ENCODE measurements around the gene WWOX. TPM values are rescaled to one million over a fixed set of nuclear protein-coding genes. Genes with fewer than 3 reads are reported as not detected.

WWOX gene
- total and polyA plus RNA-seq, 2 of the 13 experiments (the other 11 are each of a cell fraction or from before 2014, with no cell fraction given), result 9.1 to 37.4 TPM

DNA sequence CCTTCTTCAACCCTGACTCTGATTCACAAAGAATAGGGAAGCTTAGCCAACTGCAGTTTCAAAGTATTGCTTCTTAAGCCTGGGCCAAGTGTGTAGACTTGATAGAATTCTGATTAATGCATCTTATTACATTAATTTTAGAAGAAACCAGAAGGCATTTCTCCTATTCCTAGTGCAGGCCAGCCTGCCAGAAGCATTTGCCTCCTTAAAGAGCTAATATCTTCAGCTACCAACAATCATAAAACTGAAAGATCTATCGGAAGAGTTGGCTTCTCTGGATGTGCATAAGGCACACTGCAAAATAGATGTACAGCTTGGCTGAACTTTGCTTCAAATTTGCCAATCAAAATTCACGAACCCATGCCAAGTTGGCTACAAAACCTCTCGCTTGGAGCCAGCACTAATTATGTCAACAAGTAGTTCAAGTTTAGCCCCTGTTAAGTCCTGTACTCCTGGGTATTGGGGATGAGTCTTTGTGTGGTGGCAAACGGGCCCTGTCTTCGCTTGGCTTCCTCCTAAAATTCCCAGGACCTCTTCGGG is 717.8 kb downstream of the WWOX start:
- no peaks in the 10 kb centered on the region for H4K20me1 ChIP-seq (ENCODE audit: insufficient read depth, low read length)
- ATAC-seq (no peak), FAIRE-seq (no peak), DNase-seq (ENCODE audit: low spot score) (no peak)
- no peak overlapping the region for H3K4me3 ChIP-seq (replicated peaks in 1 of 3; ENCODE audit: insufficient read depth in 1 of 3, low read depth in 2 of 3, low read length in 3 of 3)
- no peak for TF ChIP-seq MED1 (CRISPR knock-in tag; IDR thresholded peaks at IDR 0.05)
- TF ChIP-seq PHF20 (CRISPR knock-in tag; IDR thresholded peaks at IDR 0.05), result no peak
- H3K27ac ChIP-seq (ENCODE audit: extremely low read length, insufficient read depth, low read length), result no peak overlapping the region
- H3K79me2 ChIP-seq (ENCODE audit: insufficient read depth, low read length), result no peaks in the 10 kb centered on the region
- 53% methylated on average over 6 of the region's 6 CpGs for WGBS (ENCODE audit: low lambda C conversion rate)
- no peaks in the 10 kb centered on the region for H3K36me3 ChIP-seq (replicated peaks in 1 of 2; ENCODE audit: control insufficient read depth in 1 of 2, insufficient read depth in 2 of 2, low read length in 2 of 2)
- in situ Hi-C loops (cut with HindIII; ENCODE audit: extremely low pct_ligation_motif_present, low pct_unique_long_range_greater_than_20kb), result no loop called here
- intact Hi-C loops (cut with micrococcal nuclease; ENCODE audit: unreplicated experiment), result no loop called here
- CTCF ChIA-PET (ENCODE audit: low intra/inter-chr PET ratio, low total read pairs), result no interaction called here
- H2AFZ ChIP-seq (ENCODE audit: low read length), result no peak overlapping the region
- 0 out of 2 replicates have a peak, but pooled peaks cover 4% of the 10 kb centered on the region for H3K4me1 ChIP-seq (ENCODE audit: insufficient read depth, low read length)
- peaks cover 18% of the 10 kb centered on the region for H3K9me3 ChIP-seq (ENCODE audit: low read length)
- POLR2A ChIA-PET, result no interaction called here
- H3K9ac ChIP-seq (ENCODE audit: insufficient read depth, low read depth, low read length), result no peak overlapping the region
- H3K4me2 ChIP-seq (ENCODE audit: low read depth, low read length), result no peak overlapping the region
- no peaks in the 10 kb centered on the region for H3K27me3 ChIP-seq (ENCODE audit: control insufficient read depth in 1 of 2, insufficient read depth in 2 of 2, low read length in 2 of 2)
- no TSS peak for BruUV-seq (replicated peaks)

DNA sequence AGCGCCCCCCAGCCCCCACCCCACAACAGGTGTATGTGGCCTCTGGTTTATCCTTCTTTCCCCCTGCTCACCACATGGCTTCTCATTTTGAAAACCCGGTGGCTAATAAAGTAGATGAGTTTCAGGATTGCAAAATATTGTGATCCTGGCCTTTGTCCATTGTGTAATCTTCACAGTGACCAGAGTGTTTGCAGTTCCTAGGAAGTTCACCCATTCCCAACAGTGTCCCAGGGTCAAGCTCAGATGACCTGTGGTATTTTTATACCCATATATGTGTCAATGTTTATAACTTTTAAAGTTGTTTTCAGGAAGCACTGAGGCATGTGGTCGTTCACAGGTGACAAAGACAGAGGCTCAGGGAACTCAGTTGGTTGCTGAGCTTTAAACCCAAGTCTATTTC is 721.9 kb downstream of the WWOX start:
- in situ Hi-C loops (cut with HindIII; ENCODE audit: extremely low pct_ligation_motif_present, low pct_unique_long_range_greater_than_20kb) (no loop called here), intact Hi-C loops (cut with micrococcal nuclease; ENCODE audit: unreplicated experiment) (no loop called here)
- Histone ChIP-seq H4K20me1 (ENCODE audit: insufficient read depth, low read length) (no peaks in the 10 kb centered on the region), H3K4me3 (replicated peaks in 1 of 3; ENCODE audit: insufficient read depth in 1 of 3, low read depth in 2 of 3, low read length in 3 of 3) (no peak overlapping the region), H3K27me3 (ENCODE audit: control insufficient read depth in 1 of 2, insufficient read depth in 2 of 2, low read length in 2 of 2) (no peaks in the 10 kb centered on the region), H3K9me3 (ENCODE audit: low read length) (peaks cover 18% of the 10 kb centered on the region), H3K36me3 (replicated peaks in 1 of 2; ENCODE audit: control insufficient read depth in 1 of 2, insufficient read depth in 2 of 2, low read length in 2 of 2) (no peaks in the 10 kb centered on the region), H3K4me2 (ENCODE audit: low read depth, low read length) (no peak overlapping the region), H3K9ac (ENCODE audit: insufficient read depth, low read depth, low read length) (no peak overlapping the region), H3K4me1 (ENCODE audit: insufficient read depth, low read length) (0 out of 2 replicates have a peak, but pooled peaks cover 4% of the 10 kb centered on the region), H3K79me2 (ENCODE audit: insufficient read depth, low read length) (no peaks in the 10 kb centered on the region), H2AFZ (ENCODE audit: low read length) (no peak overlapping the region), H3K27ac (ENCODE audit: extremely low read length, insufficient read depth, low read length) (no peak overlapping the region)
- ChIA-PET CTCF (ENCODE audit: low intra/inter-chr PET ratio, low total read pairs) (no interaction called here), POLR2A (no interaction called here)
- no TSS peak for BruUV-seq (replicated peaks)
- no peak for DNase-seq (ENCODE audit: low spot score)
- 0 out of 3 replicates have a peak, but pooled peaks have one; percentile 31 for ATAC-seq
- no peak for FAIRE-seq
- 29% methylated on average over 3 of the region's 3 CpGs for WGBS (ENCODE audit: low lambda C conversion rate)
- TF ChIP-seq CEBPG (CRISPR knock-in tag; IDR thresholded peaks at IDR 0.05), result peak; percentile 52; the same call in 1 of the 2 replicates
- peak; percentile 28; the same call in 1 of the 2 replicates for TF ChIP-seq RARA (CRISPR knock-in tag; IDR thresholded peaks at IDR 0.05)
- TF ChIP-seq ZMYM4 (CRISPR knock-in tag; IDR thresholded peaks at IDR 0.05), result 0 out of 2 replicates have a peak, but pooled peaks have one; percentile 30
- no peak for TF ChIP-seq NFIB (CRISPR knock-in tag; IDR thresholded peaks at IDR 0.05; ENCODE audit: borderline replicate concordance)
- TF ChIP-seq RELA (CRISPR knock-in tag; IDR thresholded peaks at IDR 0.05), result no peak
- peak; percentile 46 for TF ChIP-seq NR2F2 (IDR thresholded peaks at IDR 0.05; ENCODE audit: borderline replicate concordance, low read depth)
- peak; percentile 62 to 86; a peak in 3 of 4 replicates for TF ChIP-seq NR2F1 (CRISPR knock-in tag; IDR thresholded peaks at IDR 0.05)
- peak; percentile 43; the same call in 1 of the 2 replicates for TF ChIP-seq BCL6 (CRISPR knock-in tag; IDR thresholded peaks at IDR 0.05)
- no peak for TF ChIP-seq ZBTB42 (CRISPR knock-in tag; IDR thresholded peaks at IDR 0.05)
- TF ChIP-seq GPN1 (CRISPR knock-in tag; IDR thresholded peaks at IDR 0.05; ENCODE audit: borderline replicate concordance), result no peak
- TF ChIP-seq HNF4G (IDR thresholded peaks at IDR 0.05; ENCODE audit: borderline replicate concordance, low read depth, low read length), result 0 out of 2 replicates have a peak, but pooled peaks have one; percentile 23
- no peak for TF ChIP-seq HNF4G (CRISPR knock-in tag; IDR thresholded peaks at IDR 0.05; ENCODE audit: borderline replicate concordance, low read depth)
- TF ChIP-seq, protein P1, sequence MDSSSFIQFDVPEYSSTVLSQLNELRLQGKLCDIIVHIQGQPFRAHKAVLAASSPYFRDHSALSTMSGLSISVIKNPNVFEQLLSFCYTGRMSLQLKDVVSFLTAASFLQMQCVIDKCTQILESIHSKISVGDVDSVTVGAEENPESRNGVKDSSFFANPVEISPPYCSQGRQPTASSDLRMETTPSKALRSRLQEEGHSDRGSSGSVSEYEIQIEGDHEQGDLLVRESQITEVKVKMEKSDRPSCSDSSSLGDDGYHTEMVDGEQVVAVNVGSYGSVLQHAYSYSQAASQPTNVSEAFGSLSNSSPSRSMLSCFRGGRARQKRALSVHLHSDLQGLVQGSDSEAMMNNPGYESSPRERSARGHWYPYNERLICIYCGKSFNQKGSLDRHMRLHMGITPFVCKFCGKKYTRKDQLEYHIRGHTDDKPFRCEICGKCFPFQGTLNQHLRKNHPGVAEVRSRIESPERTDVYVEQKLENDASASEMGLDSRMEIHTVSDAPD (CRISPR knock-in tag; IDR thresholded peaks at IDR 0.05), result no peak
- peak; percentile 52; the same call in 1 of the 2 replicates for TF ChIP-seq HNF4A (CRISPR knock-in tag; IDR thresholded peaks at IDR 0.05)
- peak; percentile 100 for TF ChIP-seq ZFP1 (CRISPR knock-in tag; IDR thresholded peaks at IDR 0.05)
- TF ChIP-seq SETDB1 (CRISPR knock-in tag; IDR thresholded peaks at IDR 0.05; ENCODE audit: borderline replicate concordance), result peak; percentile 92
- TF ChIP-seq GATA4 (IDR thresholded peaks at IDR 0.05; ENCODE audit: borderline replicate concordance, low read depth), result no peak
- peak; percentile 87 for TF ChIP-seq CEBPB (IDR thresholded peaks at IDR 0.05; ENCODE audit: borderline replicate concordance, low read depth, low read length)
- TF ChIP-seq TRIM24 (CRISPR knock-in tag; IDR thresholded peaks at IDR 0.05), result peak; percentile 74
